Measurements from ENCODE around the gene MLANA.

MLANA gene

GRCh38 chr9:5917888-5918287, 27.2 kb downstream of the MLANA start:
- no peak overlapping the region for H3K9ac ChIP-seq (ENCODE audit: low read depth in 1 of 2, low read length in 2 of 2)

GRCh38 chr9:5918460-5918859, 27.8 kb downstream of the MLANA start:
- H3K9me3 ChIP-seq (ENCODE audit: control insufficient read depth in 2 of 2, low read length in 2 of 2): no peaks in the 10 kb centered on the region
- no peaks in the 10 kb centered on the region for H3K4me1 ChIP-seq (ENCODE audit: control insufficient read depth in 2 of 2, insufficient read depth in 2 of 2, low read length in 2 of 2)
- no peak overlapping the region for H3K4me3 ChIP-seq (ENCODE audit: low read length in 2 of 2)
- H3K9ac ChIP-seq (ENCODE audit: low read depth in 1 of 2, low read length in 2 of 2): no peak overlapping the region
- H3K27me3 ChIP-seq (ENCODE audit: control insufficient read depth in 2 of 2, insufficient read depth in 2 of 2, low read length in 2 of 2): no peaks in the 10 kb centered on the region
- H3K27ac ChIP-seq (ENCODE audit: low read depth in 2 of 2, low read length in 2 of 2): no peak overlapping the region
- peaks cover 18 to 30% of the 10 kb centered on the region in 2 donors for H3K36me3 ChIP-seq (ENCODE audit: control insufficient read depth in 2 of 2, insufficient read depth in 2 of 2, low read length in 2 of 2)

More at GRCh38 chr9:5917888-5918287, 27.2 kb downstream of the MLANA start:
- Histone ChIP-seq H3K36me3 (ENCODE audit: control insufficient read depth in 2 of 2, insufficient read depth in 2 of 2, low read length in 2 of 2) (peaks cover 16 to 25% of the 10 kb centered on the region in 2 donors), H3K27me3 (ENCODE audit: control insufficient read depth in 2 of 2, insufficient read depth in 2 of 2, low read length in 2 of 2) (no peaks in the 10 kb centered on the region), H3K4me3 (ENCODE audit: low read length in 2 of 2) (no peak overlapping the region), H3K27ac (ENCODE audit: low read depth in 2 of 2, low read length in 2 of 2) (no peak overlapping the region), H3K9me3 (ENCODE audit: control insufficient read depth in 2 of 2, low read length in 2 of 2) (no peaks in the 10 kb centered on the region), H3K4me1 (ENCODE audit: control insufficient read depth in 2 of 2, insufficient read depth in 2 of 2, low read length in 2 of 2) (no peaks in the 10 kb centered on the region)

GRCh38 chr9:5920860-5921328, 30.2 kb downstream of the MLANA start:
- no peak overlapping the region for H3K27ac ChIP-seq (ENCODE audit: low read depth in 2 of 2, low read length in 2 of 2)
- H3K9me3 ChIP-seq (ENCODE audit: control insufficient read depth in 2 of 2, low read length in 2 of 2): no peaks in the 10 kb centered on the region
- H3K4me3 ChIP-seq (ENCODE audit: low read length in 2 of 2): no peak overlapping the region
- no peak overlapping the region for H3K9ac ChIP-seq (ENCODE audit: low read depth in 1 of 2, low read length in 2 of 2)
- H3K27me3 ChIP-seq (ENCODE audit: control insufficient read depth in 2 of 2, insufficient read depth in 2 of 2, low read length in 2 of 2): no peaks in the 10 kb centered on the region
- H3K36me3 ChIP-seq (ENCODE audit: control insufficient read depth in 2 of 2, insufficient read depth in 2 of 2, low read length in 2 of 2): peaks cover 24 to 34% of the 10 kb centered on the region in 2 donors
- no peaks in the 10 kb centered on the region for H3K4me1 ChIP-seq (ENCODE audit: control insufficient read depth in 2 of 2, insufficient read depth in 2 of 2, low read length in 2 of 2)

- Histone ChIP-seq H3K4me1 (ENCODE audit: control insufficient read depth in 2 of 2, insufficient read depth in 2 of 2, low read length in 2 of 2) (no peaks in the 10 kb centered on the region), H3K27me3 (ENCODE audit: control insufficient read depth in 2 of 2, insufficient read depth in 2 of 2, low read length in 2 of 2) (no peaks in the 10 kb centered on the region), H3K4me3 (ENCODE audit: low read length in 2 of 2) (no peak overlapping the region), H3K9me3 (ENCODE audit: control insufficient read depth in 2 of 2, low read length in 2 of 2) (no peaks in the 10 kb centered on the region), H3K36me3 (ENCODE audit: control insufficient read depth in 2 of 2, insufficient read depth in 2 of 2, low read length in 2 of 2) (peaks cover 24 to 34% of the 10 kb centered on the region in 2 donors), H3K27ac (ENCODE audit: low read depth in 2 of 2, low read length in 2 of 2) (no peak overlapping the region), H3K9ac (ENCODE audit: low read depth in 1 of 2, low read length in 2 of 2) (no peak overlapping the region)
Observed at GRCh38 chr9:5922192-5922591, 31.5 kb downstream of the MLANA start.

- H3K9me3 ChIP-seq (ENCODE audit: control insufficient read depth in 2 of 2, low read length in 2 of 2): no peaks in the 10 kb centered on the region
Observed at GRCh38 chr9:5931657-5932056, 41.0 kb downstream of the MLANA start.

DNA sequence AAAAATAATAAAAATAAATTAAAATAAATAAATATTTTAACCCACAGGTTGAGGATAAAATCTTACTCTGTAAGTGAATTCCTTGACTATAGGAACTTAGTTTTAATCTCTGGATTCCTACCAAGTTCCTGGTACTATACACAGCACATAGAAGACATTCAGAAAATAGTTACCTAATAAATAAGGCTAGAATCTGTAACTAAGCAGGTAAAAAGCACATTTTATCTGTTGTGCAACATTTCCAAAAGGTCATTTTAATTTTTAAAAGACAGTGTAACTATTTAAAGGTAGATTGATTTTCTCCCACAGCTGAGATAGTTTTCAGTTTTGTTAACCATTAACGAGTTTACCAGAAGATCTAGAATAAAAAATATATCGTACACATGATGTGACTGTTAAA, 47.8 kb downstream of the MLANA start:
- Histone ChIP-seq H3K27ac (ENCODE audit: low read depth in 2 of 2, low read length in 2 of 2) (no peak overlapping the region), H3K9me3 (ENCODE audit: control insufficient read depth in 2 of 2, low read length in 2 of 2) (no peaks in the 10 kb centered on the region), H3K4me3 (ENCODE audit: low read length in 2 of 2) (no peak overlapping the region), H3K27me3 (ENCODE audit: control insufficient read depth in 2 of 2, insufficient read depth in 2 of 2, low read length in 2 of 2) (no peaks in the 10 kb centered on the region), H3K9ac (ENCODE audit: low read depth in 1 of 2, low read length in 2 of 2) (no peak overlapping the region), H3K36me3 (ENCODE audit: control insufficient read depth in 2 of 2, insufficient read depth in 2 of 2, low read length in 2 of 2) (no peaks in the 10 kb centered on the region), H3K4me1 (ENCODE audit: control insufficient read depth in 2 of 2, insufficient read depth in 2 of 2, low read length in 2 of 2) (no peaks in the 10 kb centered on the region)

More at GRCh38 chr9:5931657-5932056, 41.0 kb downstream of the MLANA start:
- no peaks in the 10 kb centered on the region for H3K4me1 ChIP-seq (ENCODE audit: control insufficient read depth in 2 of 2, insufficient read depth in 2 of 2, low read length in 2 of 2)
- no peak overlapping the region for H3K27ac ChIP-seq (ENCODE audit: low read depth in 2 of 2, low read length in 2 of 2)
- no peak overlapping the region for H3K9ac ChIP-seq (ENCODE audit: low read depth in 1 of 2, low read length in 2 of 2)
- H3K27me3 ChIP-seq (ENCODE audit: control insufficient read depth in 2 of 2, insufficient read depth in 2 of 2, low read length in 2 of 2): no peaks in the 10 kb centered on the region
- no peak overlapping the region for H3K4me3 ChIP-seq (ENCODE audit: low read length in 2 of 2)
- H3K36me3 ChIP-seq (ENCODE audit: control insufficient read depth in 2 of 2, insufficient read depth in 2 of 2, low read length in 2 of 2): peaks cover 0 to 6% of the 10 kb centered on the region in 2 donors

DNA sequence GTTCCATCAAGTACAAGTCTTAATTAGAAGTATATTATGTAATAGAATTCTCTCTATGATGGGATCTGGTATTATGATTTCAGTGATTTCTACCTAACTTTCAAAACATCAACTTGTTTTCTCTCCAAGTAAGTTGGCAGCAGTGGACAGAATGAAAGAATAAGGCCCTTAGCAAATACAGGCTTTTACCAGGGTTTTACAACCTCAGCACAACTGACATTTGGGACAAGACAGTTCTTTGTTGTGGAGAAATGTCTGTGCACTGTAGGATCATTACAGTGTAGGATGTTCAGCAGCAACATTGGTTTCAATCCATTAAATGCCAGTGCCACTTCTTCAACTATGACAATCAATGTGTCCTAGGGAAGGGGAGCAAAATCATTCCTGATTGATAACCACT, 48.8 kb downstream of the MLANA start:
- no peaks in the 10 kb centered on the region for H3K9me3 ChIP-seq (ENCODE audit: control insufficient read depth in 2 of 2, low read length in 2 of 2)
- no peak overlapping the region for H3K4me3 ChIP-seq (ENCODE audit: low read length in 2 of 2)
- no peaks in the 10 kb centered on the region for H3K4me1 ChIP-seq (ENCODE audit: control insufficient read depth in 2 of 2, insufficient read depth in 2 of 2, low read length in 2 of 2)
- H3K27ac ChIP-seq (ENCODE audit: low read depth in 2 of 2, low read length in 2 of 2): no peak overlapping the region
- H3K27me3 ChIP-seq (ENCODE audit: control insufficient read depth in 2 of 2, insufficient read depth in 2 of 2, low read length in 2 of 2): no peaks in the 10 kb centered on the region
- H3K36me3 ChIP-seq (ENCODE audit: control insufficient read depth in 2 of 2, insufficient read depth in 2 of 2, low read length in 2 of 2): no peaks in the 10 kb centered on the region
- H3K9ac ChIP-seq (ENCODE audit: low read depth in 1 of 2, low read length in 2 of 2): no peak overlapping the region

GRCh38 chr9:5941214-5941613, 50.5 kb downstream of the MLANA start:
- Histone ChIP-seq H3K36me3 (ENCODE audit: control insufficient read depth in 2 of 2, insufficient read depth in 2 of 2, low read length in 2 of 2) (no peaks in the 10 kb centered on the region), H3K4me3 (ENCODE audit: low read length in 2 of 2) (no peak overlapping the region), H3K9me3 (ENCODE audit: control insufficient read depth in 2 of 2, low read length in 2 of 2) (no peaks in the 10 kb centered on the region), H3K27ac (ENCODE audit: low read depth in 2 of 2, low read length in 2 of 2) (no peak overlapping the region), H3K4me1 (ENCODE audit: control insufficient read depth in 2 of 2, insufficient read depth in 2 of 2, low read length in 2 of 2) (no peaks in the 10 kb centered on the region), H3K9ac (ENCODE audit: low read depth in 1 of 2, low read length in 2 of 2) (no peak overlapping the region), H3K27me3 (ENCODE audit: control insufficient read depth in 2 of 2, insufficient read depth in 2 of 2, low read length in 2 of 2) (no peaks in the 10 kb centered on the region)

DNA sequence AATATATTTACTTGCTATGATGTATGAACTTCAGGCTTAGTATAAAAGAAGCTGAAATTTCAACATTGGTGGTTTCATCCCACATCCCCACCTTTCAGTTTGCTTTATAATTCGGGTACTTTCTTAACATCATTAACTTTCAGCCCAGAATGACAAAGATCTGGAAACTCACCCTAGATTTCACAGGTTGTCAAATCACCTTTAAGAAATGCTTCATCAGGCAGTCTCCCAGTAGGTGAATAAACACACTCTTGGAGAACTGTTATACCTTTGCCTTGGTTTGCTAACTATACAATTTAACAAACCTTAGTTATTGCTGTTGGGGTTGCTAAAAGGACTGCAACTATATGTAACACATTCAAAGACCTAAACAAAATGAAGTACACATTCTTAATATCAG, 54.4 kb downstream of the MLANA start:
- Histone ChIP-seq H3K27ac (ENCODE audit: low read depth in 2 of 2, low read length in 2 of 2) (no peak overlapping the region), H3K27me3 (ENCODE audit: control insufficient read depth in 2 of 2, insufficient read depth in 2 of 2, low read length in 2 of 2) (no peaks in the 10 kb centered on the region), H3K9me3 (ENCODE audit: control insufficient read depth in 2 of 2, low read length in 2 of 2) (no peaks in the 10 kb centered on the region), H3K9ac (ENCODE audit: low read depth in 1 of 2, low read length in 2 of 2) (no peak overlapping the region), H3K36me3 (ENCODE audit: control insufficient read depth in 2 of 2, insufficient read depth in 2 of 2, low read length in 2 of 2) (no peaks in the 10 kb centered on the region), H3K4me3 (ENCODE audit: low read length in 2 of 2) (no peak overlapping the region), H3K4me1 (ENCODE audit: control insufficient read depth in 2 of 2, insufficient read depth in 2 of 2, low read length in 2 of 2) (no peaks in the 10 kb centered on the region)

GRCh38 chr9:5947912-5948311, 57.2 kb downstream of the MLANA start:
- H3K9ac ChIP-seq (ENCODE audit: low read depth in 1 of 2, low read length in 2 of 2): no peak overlapping the region
- H3K4me1 ChIP-seq (ENCODE audit: control insufficient read depth in 2 of 2, insufficient read depth in 2 of 2, low read length in 2 of 2): no peaks in the 10 kb centered on the region
- H3K27me3 ChIP-seq (ENCODE audit: control insufficient read depth in 2 of 2, insufficient read depth in 2 of 2, low read length in 2 of 2): no peaks in the 10 kb centered on the region
- H3K36me3 ChIP-seq (ENCODE audit: control insufficient read depth in 2 of 2, insufficient read depth in 2 of 2, low read length in 2 of 2): no peaks in the 10 kb centered on the region
- no peaks in the 10 kb centered on the region for H3K9me3 ChIP-seq (ENCODE audit: control insufficient read depth in 2 of 2, low read length in 2 of 2)
- H3K27ac ChIP-seq (ENCODE audit: low read depth in 2 of 2, low read length in 2 of 2): no peak overlapping the region
- H3K4me3 ChIP-seq (ENCODE audit: low read length in 2 of 2): no peak overlapping the region
